GM12891 (cell line): Measurements from ENCODE around the gene TMEM91.

ENCODE experiments used
- POLR2A ChIP-seq: IDR thresholded peaks from 2 replicates; pipeline ENCODE4 v1.6.1; 2011; ENCODE audit warnings: low read depth, low read length, control low read depth
- TAF1 ChIP-seq: IDR thresholded peaks from 2 replicates; pipeline ENCODE4 v1.6.1; 2011; ENCODE audit warnings: low read depth, low read length, control low read depth

- TF ChIP-seq POLR2A, result no peak
- TF ChIP-seq TAF1, result no peak
Observed at GRCh38 chr19:41428481-41428859, 52.1 kb downstream of the TMEM91 start.
